ENCODE measurements around the gene ADPRHL1. TPM values are rescaled to one million over a fixed set of nuclear protein-coding genes. Genes with fewer than 3 reads are reported as not detected.

The ADPRHL1 gene
- total and polyA plus RNA-seq, 2 donors (not counting 1 experiment from before 2014, with no cell fraction given) = 0.28 to 1.3 TPM

GRCh38 chr13:113498905-113499304 is 45.6 kb upstream of the ADPRHL1 start:
- Mint-ChIP-seq H3K27ac (no peak overlapping the region), H3K27me3 (no peaks in the 10 kb centered on the region), H3K4me1 (peaks cover 8% of the 10 kb centered on the region), H3K4me3 (no peak overlapping the region), H3K9me3 (ENCODE audit: insufficient read depth) (no peaks in the 10 kb centered on the region)
- TF ChIP-seq CTCF (IDR thresholded peaks at IDR 0.05) (no peak), EZH2 (IDR thresholded peaks at IDR 0.05; ENCODE audit: borderline replicate concordance, insufficient read depth, low read depth, low read length, poor library complexity, severe bottlenecking) (no peak)
- DNase-seq = no peak
- POLR2A ChIA-PET = no interaction called here
- ATAC-seq (ENCODE audit: low read depth) = no peak
- H4K20me1 ChIP-seq (ENCODE audit: control insufficient read depth, insufficient read depth, low read length, poor library complexity, severe bottlenecking) = no peaks in the 10 kb centered on the region
- 96% methylated on average over 4 of the region's 6 CpGs for WGBS (ENCODE audit: insufficient coverage)
- peaks cover 0 to 5% (median 0%) of the 10 kb centered on the region in 3 donors for H3K9me3 ChIP-seq (ENCODE audit: control extremely low read depth in 1 of 3, control insufficient read depth in 2 of 3, insufficient read depth in 1 of 3, low read length in 2 of 3)
- no peaks in the 10 kb centered on the region for H3K27me3 ChIP-seq (replicated peaks in 1 of 4; ENCODE audit: control extremely low read depth in 1 of 4, control insufficient read depth in 3 of 4, insufficient read depth in 4 of 4, low read length in 3 of 4)
- intact Hi-C loops (cut with micrococcal nuclease) = no loop called here
- H3K27ac ChIP-seq (ENCODE audit: low read length in 2 of 2) = no peak overlapping the region
- CTCF ChIA-PET = no interaction called here
- H2AFZ ChIP-seq (ENCODE audit: insufficient read depth, low read depth, low read length, poor library complexity, severe bottlenecking) = no peak overlapping the region
- peaks cover 22% of the 10 kb centered on the region for H3K79me2 ChIP-seq (ENCODE audit: control insufficient read depth, insufficient read depth, low read length)
- H3K4me1 ChIP-seq (ENCODE audit: control insufficient read depth in 2 of 2, insufficient read depth in 2 of 2, low read length in 2 of 2) = no peaks in the 10 kb centered on the region
- H3K4me3 ChIP-seq (ENCODE audit: control extremely low read depth in 1 of 5, extremely low read depth in 1 of 5, insufficient read depth in 1 of 5, low read depth in 2 of 5, low read length in 4 of 5) = no peak overlapping the region
- peaks cover 7 to 67% of the 10 kb centered on the region in 2 experiments for H3K36me3 ChIP-seq (replicated peaks in 1 of 2; ENCODE audit: control extremely low read depth in 1 of 2, control insufficient read depth in 1 of 2, extremely low read depth in 1 of 2, insufficient read depth in 2 of 2, low read length in 1 of 2)
- no peak overlapping the region for H3K4me2 ChIP-seq (replicated peaks; ENCODE audit: low read depth, low read length, poor library complexity, severe bottlenecking)
- no peak overlapping the region for H3K9ac ChIP-seq (ENCODE audit: low read length)

GRCh38 chr13:113497217-113497616 is 43.9 kb upstream of the ADPRHL1 start:
- peaks cover 0 to 5% (median 0%) of the 10 kb centered on the region in 3 donors for H3K9me3 ChIP-seq (ENCODE audit: control extremely low read depth in 1 of 3, control insufficient read depth in 2 of 3, insufficient read depth in 1 of 3, low read length in 2 of 3)
- no peak overlapping the region for H3K27ac ChIP-seq (ENCODE audit: low read length in 2 of 2)
- H3K79me2 ChIP-seq (ENCODE audit: control insufficient read depth, insufficient read depth, low read length) = peaks cover 25% of the 10 kb centered on the region
- H3K4me3 Mint-ChIP-seq = no peak overlapping the region
- no peak overlapping the region for H2AFZ ChIP-seq (ENCODE audit: insufficient read depth, low read depth, low read length, poor library complexity, severe bottlenecking)
- H4K20me1 ChIP-seq (ENCODE audit: control insufficient read depth, insufficient read depth, low read length, poor library complexity, severe bottlenecking) = no peaks in the 10 kb centered on the region
- TF ChIP-seq CTCF (IDR thresholded peaks at IDR 0.05) (no peak), EZH2 (IDR thresholded peaks at IDR 0.05; ENCODE audit: borderline replicate concordance, insufficient read depth, low read depth, low read length, poor library complexity, severe bottlenecking) (no peak)
- H3K4me1 ChIP-seq (ENCODE audit: control insufficient read depth in 2 of 2, insufficient read depth in 2 of 2, low read length in 2 of 2) = peaks cover 5 to 8% of the 10 kb centered on the region in 2 donors
- H3K4me1 Mint-ChIP-seq = peaks cover 22% of the 10 kb centered on the region
- H3K9me3 Mint-ChIP-seq (ENCODE audit: insufficient read depth) = no peaks in the 10 kb centered on the region
- 93% methylated on average over 1 of the region's 1 CpG for whole genome bisulfite sequencing (ENCODE audit: insufficient coverage)
- H3K4me2 ChIP-seq (replicated peaks; ENCODE audit: low read depth, low read length, poor library complexity, severe bottlenecking) = no peak overlapping the region
- ChIA-PET POLR2A (no interaction called here), CTCF (no interaction called here)
- H3K27me3 ChIP-seq (replicated peaks in 1 of 4; ENCODE audit: control extremely low read depth in 1 of 4, control insufficient read depth in 3 of 4, insufficient read depth in 4 of 4, low read length in 3 of 4) = no peaks in the 10 kb centered on the region
- no peak overlapping the region for H3K27ac Mint-ChIP-seq
- intact Hi-C loops (cut with micrococcal nuclease) = no loop called here
- ATAC-seq (ENCODE audit: low read depth) (no peak), DNase-seq (no peak)
- H3K9ac ChIP-seq (ENCODE audit: low read length) = no peak overlapping the region
- H3K36me3 ChIP-seq (replicated peaks in 1 of 2; ENCODE audit: control extremely low read depth in 1 of 2, control insufficient read depth in 1 of 2, extremely low read depth in 1 of 2, insufficient read depth in 2 of 2, low read length in 1 of 2) = peaks cover 7 to 56% of the 10 kb centered on the region in 2 experiments
- no peaks in the 10 kb centered on the region for H3K27me3 Mint-ChIP-seq
- no peak overlapping the region for H3K4me3 ChIP-seq (ENCODE audit: control extremely low read depth in 1 of 5, extremely low read depth in 1 of 5, insufficient read depth in 1 of 5, low read depth in 2 of 5, low read length in 4 of 5)
